Smooth muscle cell (in vitro differentiated cells): ENCODE data around the gene ZNF107. TPM values are rescaled to one million over a fixed set of nuclear protein-coding genes. Genes with fewer than 3 reads are reported as not detected.

Experiments used
- DNase-seq: peaks from one replicate; lab custom pipeline; 2025; ENCODE audit not compliant: unreplicated experiment; lab: John Stamatoyannopoulos, UW
- H2AFZ ChIP-seq: fragments of 200-600 bp; sonication (generic); 2 replicates; pipeline ENCODE4 v1.6.0; 2016; ENCODE audit warnings: antibody characterized with exemption, low read depth, mild to moderate bottlenecking
- H3F3A ChIP-seq: fragments of 200-600 bp; sonication (generic); 2 replicates; pipeline ENCODE4 v1.6.0; 2017; ENCODE audit warnings: antibody characterized with exemption, low read depth
- H3K27ac ChIP-seq: fragments of 200-600 bp; sonication (generic); 2 replicates; pipeline ENCODE4 v1.5.1; 2016; ENCODE audit warnings: low read depth, mild to moderate bottlenecking
- H3K27me3 ChIP-seq: fragments of 200-600 bp; sonication (generic); 2 replicates; pipeline ENCODE4 v1.6.1; 2016; ENCODE audit warnings: low read depth, mild to moderate bottlenecking
- H3K36me3 ChIP-seq: fragments of 200-600 bp; sonication (generic); 2 replicates; pipeline ENCODE4 v1.5.1; 2016; ENCODE audit warnings: low read depth
- H3K4me1 ChIP-seq: fragments of 200-600 bp; sonication (generic); 2 replicates; pipeline ENCODE4 v1.5.1; 2016; ENCODE audit warnings: low read depth
- H3K4me2 ChIP-seq: fragments of 200-600 bp; sonication (generic); 2 replicates; pipeline ENCODE4 v1.6.0; 2016; ENCODE audit warnings: mild to moderate bottlenecking
- H3K4me3 ChIP-seq: fragments of 200-600 bp; sonication (generic); 2 replicates; pipeline ENCODE4 v1.5.1; 2016; ENCODE audit warnings: mild to moderate bottlenecking
- H3K79me2 ChIP-seq: fragments of 200-600 bp; sonication (generic); 2 replicates; pipeline ENCODE4 v1.6.0; 2016; ENCODE audit warnings: low read depth, mild to moderate bottlenecking
- H3K9ac ChIP-seq: fragments of 200-600 bp; sonication (generic); 2 replicates; pipeline ENCODE4 v1.6.0; 2016; ENCODE audit warnings: low read depth
- H3K9me3 ChIP-seq: fragments of 200-600 bp; sonication (generic); replicated peaks from 2 replicates; pipeline ENCODE4 v1.5.1; 2016; ENCODE audit warnings: low read depth
- H4K20me1 ChIP-seq: fragments of 200-600 bp; sonication (generic); 2 replicates; pipeline ENCODE4 v1.6.0; 2016; ENCODE audit warnings: low read depth
- WGBS: methylation state at CpG from one replicate; pipeline ENCODE4 v1.1.7; 2016; ENCODE audit warnings: low lambda C conversion rate; 5-methylcytosine and 5-hydroxymethylcytosine counted together
- microRNA-seq: library from miRNA; unstranded; fragments of <30 nt; microRNA quantifications from one replicate; pipeline ENCODE4, GENCODE V29; 2016; ENCODE audit warnings: borderline number of aligned reads
- polyA plus RNA-seq: library from polyadenylated mRNA; unstranded; fragments of >200 nt; fragmentation: Nextera tagmentation; extraction: Ambion mirVana; gene quantifications from 2 replicates; pipeline ENCODE4 v1.2.1, GENCODE V29; 2016
- small RNA-seq: library from RNA; depleted of rRNA; stranded (forward); fragments of <200 nt; gene quantifications from one replicate; pipeline ENCODE3, GENCODE V24; 2014
- total RNA-seq: library from RNA; depleted of rRNA; stranded (reverse); fragments of >200 nt; gene quantifications from 2 replicates; pipeline ENCODE4 v1.2.3, GENCODE V29; 2014
- TF ChIP-seq, protein P1 (sequence below): fragments of 200-600 bp; sonication (generic); IDR thresholded peaks from 2 replicates; pipeline ENCODE4 v1.5.1; 2017; ENCODE audit warnings: borderline replicate concordance, mild to moderate bottlenecking, antibody characterized with exemption; ENCODE audit not compliant: insufficient read depth, poor library complexity, severe bottlenecking

The ZNF107 gene
- total and polyA plus RNA-seq, 2 experiments from 2014 or later = 0.62 to 2.3 TPM

DNA sequence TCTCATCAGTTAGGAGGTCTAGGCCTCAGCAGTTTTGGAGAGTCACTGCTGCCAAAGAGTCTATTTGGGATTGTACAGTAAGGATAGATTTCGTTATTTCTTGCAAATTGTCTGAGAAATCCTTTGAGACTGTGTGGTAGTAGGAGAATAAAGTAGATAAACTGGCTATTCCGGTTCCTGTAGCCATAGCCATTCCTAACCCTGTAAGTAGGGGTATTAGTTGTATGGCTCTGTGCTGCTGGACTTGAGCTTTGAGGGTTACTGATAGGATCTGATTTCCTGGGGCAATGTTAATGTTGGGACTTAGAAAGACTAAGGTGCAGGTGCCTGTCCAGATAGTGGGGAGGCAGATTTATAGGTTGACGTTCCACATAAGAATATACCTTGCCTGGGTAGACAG is 92.2 kb downstream of the ZNF107 start:
- Histone ChIP-seq H3F3A (no peaks in the 10 kb centered on the region), H3K27ac (no peak overlapping the region), H4K20me1 (no peaks in the 10 kb centered on the region), H2AFZ (no peak overlapping the region), H3K9me3 (peaks cover 3% of the 10 kb centered on the region), H3K4me3 (no peak overlapping the region), H3K79me2 (no peaks in the 10 kb centered on the region), H3K27me3 (no peaks in the 10 kb centered on the region), H3K4me1 (no peaks in the 10 kb centered on the region), H3K36me3 (no peaks in the 10 kb centered on the region), H3K4me2 (no peak overlapping the region), H3K9ac (no peak overlapping the region)
- 53% methylated on average over 3 of the region's 3 CpGs for WGBS
- no peak for DNase-seq
- TF ChIP-seq, protein P1, sequence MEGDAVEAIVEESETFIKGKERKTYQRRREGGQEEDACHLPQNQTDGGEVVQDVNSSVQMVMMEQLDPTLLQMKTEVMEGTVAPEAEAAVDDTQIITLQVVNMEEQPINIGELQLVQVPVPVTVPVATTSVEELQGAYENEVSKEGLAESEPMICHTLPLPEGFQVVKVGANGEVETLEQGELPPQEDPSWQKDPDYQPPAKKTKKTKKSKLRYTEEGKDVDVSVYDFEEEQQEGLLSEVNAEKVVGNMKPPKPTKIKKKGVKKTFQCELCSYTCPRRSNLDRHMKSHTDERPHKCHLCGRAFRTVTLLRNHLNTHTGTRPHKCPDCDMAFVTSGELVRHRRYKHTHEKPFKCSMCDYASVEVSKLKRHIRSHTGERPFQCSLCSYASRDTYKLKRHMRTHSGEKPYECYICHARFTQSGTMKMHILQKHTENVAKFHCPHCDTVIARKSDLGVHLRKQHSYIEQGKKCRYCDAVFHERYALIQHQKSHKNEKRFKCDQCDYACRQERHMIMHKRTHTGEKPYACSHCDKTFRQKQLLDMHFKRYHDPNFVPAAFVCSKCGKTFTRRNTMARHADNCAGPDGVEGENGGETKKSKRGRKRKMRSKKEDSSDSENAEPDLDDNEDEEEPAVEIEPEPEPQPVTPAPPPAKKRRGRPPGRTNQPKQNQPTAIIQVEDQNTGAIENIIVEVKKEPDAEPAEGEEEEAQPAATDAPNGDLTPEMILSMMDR = no peak

Small RNA genes lying within 50 kb of the gene (microRNA-seq; reads per million reads assigned to microRNA genes)
- gene MIR6839 = not detected

Small RNA genes lying within 50 kb of the gene (small RNA-seq; reads per million reads assigned to genes)
- not detected for gene MIR6839

Other genes with a start within 250 kb of the ZNF107 start
- gene ZNF680, start 103.1 kb upstream of the ZNF107 start, total RNA-seq = not detected in 2 replicates
- gene ZNF680, start 103.1 kb upstream of the ZNF107 start, polyA plus RNA-seq = not detected in 2 replicates
- 4.5 and 14.8 TPM in 2 replicates for gene ZNF138, start 128.3 kb downstream of the ZNF107 start, total RNA-seq
- 3.2 and 3.5 TPM in 2 replicates for gene ZNF138, start 128.3 kb downstream of the ZNF107 start, polyA plus RNA-seq
- 4.4 and 5.7 TPM in 2 replicates for gene ZNF273, start 237.1 kb downstream of the ZNF107 start, total RNA-seq
- gene ZNF273, start 237.1 kb downstream of the ZNF107 start, polyA plus RNA-seq = 2.0 and 2.2 TPM in 2 replicates